Stimulated activated CD8-positive, alpha-beta memory T cell treated with anti-CD3 and anti-CD28 coated beads, Interleukin-4, amount 100 ng/mL, for 48 hours (primary cell): ENCODE measurements around the gene APOBEC3A.
"Not testable (repeated sequence)": the region's sequence is repeated elsewhere in the genome, so short reads cannot be mapped to it uniquely, and the experiment has no call there.

Experiments
- DNase-seq: peaks from one replicate; pipeline ENCODE4 v3.0.0-alpha.2; 2020

Gene APOBEC3A

GRCh38 chr22:38943882-38944281 is 13.5 kb upstream of the APOBEC3A start:
- no peak for DNase-seq

- no peak for DNase-seq
These were observed 12.8 kb upstream of the APOBEC3A start for GRCh38 chr22:38944653-38945052.

- DNase-seq, result peak; percentile 12
These were observed 11.6 kb upstream of the APOBEC3A start for GRCh38 chr22:38945706-38946338.

- DNase-seq, result peak; percentile 18
These were observed 10.6 kb upstream of the APOBEC3A start for GRCh38 chr22:38946771-38947170.

- peak; percentile 57 for DNase-seq
These were observed 9.9 kb upstream of the APOBEC3A start for GRCh38 chr22:38947321-38948140.

- peak; percentile 23 for DNase-seq
These were observed 9.0 kb upstream of the APOBEC3A start for GRCh38 chr22:38948181-38948940.

GRCh38 chr22:38949889-38950405 is 7.5 kb upstream of the APOBEC3A start:
- DNase-seq, result no peak

GRCh38 chr22:38950527-38951295 is 6.7 kb upstream of the APOBEC3A start:
- no peak for DNase-seq

GRCh38 chr22:38951734-38952133 is 5.7 kb upstream of the APOBEC3A start:
- DNase-seq, result no peak

- DNase-seq, result no peak
These were observed 5.0 kb upstream of the APOBEC3A start for GRCh38 chr22:38952281-38952993.

- DNase-seq, result no peak
These were observed 4.3 kb upstream of the APOBEC3A start for GRCh38 chr22:38953091-38953490.

- peak; percentile 82 for DNase-seq
These were observed 3.6 kb upstream of the APOBEC3A start for GRCh38 chr22:38953577-38954413.

GRCh38 chr22:38954414-38955043 is 2.9 kb upstream of the APOBEC3A start:
- DNase-seq, result no peak

GRCh38 chr22:38955250-38955905 is 2.0 kb upstream of the APOBEC3A start:
- DNase-seq, result no peak

GRCh38 chr22:38955926-38956325 is 1.5 kb upstream of the APOBEC3A start:
- DNase-seq, result no peak

- no peak for DNase-seq
These were observed 858 bp upstream of the APOBEC3A start for GRCh38 chr22:38956551-38956950.

- DNase-seq, result no peak
These were observed 620 bp downstream of the APOBEC3A start for GRCh38 chr22:38957808-38958650.

GRCh38 chr22:38958651-38958943 is 1.2 kb downstream of the APOBEC3A start:
- not testable (repeated sequence) for DNase-seq

GRCh38 chr22:38959590-38959989 is 2.2 kb downstream of the APOBEC3A start:
- no peak for DNase-seq
